ENCODE measurements around the gene SLC22A13. TPM values are rescaled to one million over a fixed set of nuclear protein-coding genes. Genes with fewer than 3 reads are reported as not detected.
"Not testable (repeated sequence)": the region's sequence is repeated elsewhere in the genome, so short reads cannot be mapped to it uniquely, and the experiment has no call there.

The SLC22A13 gene
- total RNA-seq, 1 donor from 2014 or later: not detected

GRCh38 chr3:38318766-38319671 lies 53.4 kb downstream of the SLC22A13 start:
- ATAC-seq: no peak

GRCh38 chr3:38320638-38321037 lies 55.0 kb downstream of the SLC22A13 start:
- intact Hi-C loops (cut with micrococcal nuclease); ATAC-seq; DNase-seq: not testable (repeated sequence)

More at GRCh38 chr3:38318766-38319671, 53.4 kb downstream of the SLC22A13 start:
- DNase-seq: no peak
- intact Hi-C loops (cut with micrococcal nuclease): no loop called here

- DNase-seq (no peak), ATAC-seq (no peak)
- intact Hi-C loops (cut with micrococcal nuclease): no loop called here
Measured at GRCh38 chr3:38323060-38323459, 57.4 kb downstream of the SLC22A13 start.

GRCh38 chr3:38325256-38325655 lies 59.6 kb downstream of the SLC22A13 start:
- no peak for DNase-seq
- intact Hi-C loops (cut with micrococcal nuclease): no loop called here
- no peak for ATAC-seq

GRCh38 chr3:38327335-38328009 lies 61.9 kb downstream of the SLC22A13 start:
- intact Hi-C loops (cut with micrococcal nuclease): no loop called here
- DNase-seq (no peak), ATAC-seq (no peak)

Other genes starting within 250 kb of the SLC22A13 start
- 6.9 TPM for gene PLCD1, start 236.2 kb upstream of the SLC22A13 start, total RNA-seq
- gene DLEC1, start 226.6 kb upstream of the SLC22A13 start, total RNA-seq: 1.1 TPM
- gene ACAA1, start 128.7 kb upstream of the SLC22A13 start, total RNA-seq: 107 TPM
- gene MYD88, start 127.2 kb upstream of the SLC22A13 start, total RNA-seq: 7.5 TPM
- 22.4 TPM for gene OXSR1, start 100.3 kb upstream of the SLC22A13 start, total RNA-seq
- gene SLC22A14, start 16.5 kb downstream of the SLC22A13 start, total RNA-seq: not detected
- gene XYLB, start 81.0 kb downstream of the SLC22A13 start, total RNA-seq: 0.45 TPM
- 4.7 TPM for gene ACVR2B, start 188.1 kb downstream of the SLC22A13 start, total RNA-seq
- 27.0 TPM for gene EXOG, start 230.5 kb downstream of the SLC22A13 start, total RNA-seq

Data from left ventricle myocardium superior (tissue), 1 donor.